ENCODE data around the gene ARF5.
"Not testable (repeated sequence)": the region's sequence is repeated elsewhere in the genome, so short reads cannot be mapped to it uniquely, and the experiment has no call there.

The ARF5 gene

GRCh38 chr7:127588019-127588696 lies at the start of gene ARF5:
Gene ARF5 (plus strand): TSS chr7:127588411. CDS start chr7:127588499, 88 bp downstream.
- peak; percentile 66 for DNase-seq

- DNase-seq, result no peak
Measured at GRCh38 chr7:127539116-127539515, 49.1 kb upstream of the ARF5 start.

- DNase-seq, result not testable (repeated sequence)
Measured at GRCh38 chr7:127540461-127540860, 47.8 kb upstream of the ARF5 start.

- DNase-seq, result no peak
Measured at GRCh38 chr7:127541548-127541947, 46.7 kb upstream of the ARF5 start.

GRCh38 chr7:127546313-127546712 lies 41.9 kb upstream of the ARF5 start:
- no peak for DNase-seq

GRCh38 chr7:127550247-127550646 lies 38.0 kb upstream of the ARF5 start:
- DNase-seq, result no peak

- DNase-seq, result no peak
Measured at GRCh38 chr7:127551941-127552340, 36.3 kb upstream of the ARF5 start.

GRCh38 chr7:127556404-127556803 lies 31.8 kb upstream of the ARF5 start:
- no peak for DNase-seq

- no peak for DNase-seq
Measured at GRCh38 chr7:127557803-127558202, 30.4 kb upstream of the ARF5 start.

GRCh38 chr7:127566242-127566641 lies 22.0 kb upstream of the ARF5 start:
- no peak for DNase-seq

GRCh38 chr7:127568034-127568433 lies 20.2 kb upstream of the ARF5 start:
- DNase-seq, result not testable (repeated sequence)

- DNase-seq, result no peak
Measured at GRCh38 chr7:127571741-127572505, 16.3 kb upstream of the ARF5 start.

GRCh38 chr7:127578036-127578684 lies 10.1 kb upstream of the ARF5 start:
- DNase-seq, result no peak

- DNase-seq, result no peak
Measured at GRCh38 chr7:127578711-127579275, 9.4 kb upstream of the ARF5 start.

GRCh38 chr7:127580612-127581011 lies 7.6 kb upstream of the ARF5 start:
- DNase-seq, result no peak

GRCh38 chr7:127581716-127582115 lies 6.5 kb upstream of the ARF5 start:
- no peak for DNase-seq

- DNase-seq, result no peak
Measured at GRCh38 chr7:127582361-127582760, 5.8 kb upstream of the ARF5 start.

GRCh38 chr7:127584648-127585043 lies 3.6 kb upstream of the ARF5 start:
- DNase-seq, result no peak

GRCh38 chr7:127585044-127585953 lies 2.9 kb upstream of the ARF5 start, which contains the start of gene GCC1:
Gene GCC1 (minus strand): TSS chr7:127585596. CDS start chr7:127585182, 414 bp downstream.
- DNase-seq, result peak; percentile 62

- DNase-seq, result no peak
Measured at GRCh38 chr7:127586346-127586745, 1.9 kb upstream of the ARF5 start.

- no peak for DNase-seq
Measured at GRCh38 chr7:127587663-127588018, 570 bp upstream of the ARF5 start.

- peak; percentile 65 for DNase-seq
Measured at GRCh38 chr7:127588697-127589482, 679 bp downstream of the ARF5 start.
